WTC11 (cell line): Measurements from ENCODE around the gene MITF. TPM values are rescaled to one million over a fixed set of nuclear protein-coding genes. Genes with fewer than 3 reads are reported as not detected.

Source experiments
- ATAC-seq: fragments of 200-7000 bp; cut with Tn5 transposase; 2 replicates; pipeline ENCODE4 v1.10.0; 2021; ENCODE audit warnings: mild to moderate bottlenecking, moderate library complexity
- CTCF ChIA-PET: fragments of 300-600 bp; sonication (Branson Sonifier 250); formaldehyde crosslinking; loops from one replicate; lab custom pipeline; 2021; ENCODE audit warnings: antibody characterized with exemption; lab: Charles Lee
- POLR2A ChIA-PET: fragments of 350-600 bp; sonication (Branson Sonifier 250); formaldehyde crosslinking; loops from one replicate; lab custom pipeline; 2021; ENCODE audit warnings: antibody characterized with exemption; lab: Charles Lee
- DNase-seq: peaks from one replicate; pipeline ENCODE4 v3.0.0; 2021; ENCODE audit warnings: low spot score
- H3K27ac Mint-ChIP-seq: 2 replicates; pipeline ENCODE4 v1.8.0; 2021; ENCODE audit warnings: mixed read lengths
- H3K27me3 Mint-ChIP-seq: 2 replicates; pipeline ENCODE4 v1.8.0; 2021; ENCODE audit warnings: low read depth, mild to moderate bottlenecking, moderate library complexity, mixed read lengths
- H3K36me3 Mint-ChIP-seq: 2 replicates; pipeline ENCODE4 v1.8.0; 2021; ENCODE audit warnings: mixed read lengths
- H3K4me1 Mint-ChIP-seq: 2 replicates; pipeline ENCODE4 v1.8.0; 2022; ENCODE audit warnings: mixed read lengths
- H3K4me3 Mint-ChIP-seq: 2 replicates; pipeline ENCODE4 v1.8.0; 2021; ENCODE audit warnings: mild to moderate bottlenecking, moderate library complexity, mixed read lengths
- H3K9me3 Mint-ChIP-seq: 2 replicates; pipeline ENCODE4 v1.8.0; 2021; ENCODE audit warnings: mixed read lengths
- ARID4B ChIP-seq: sonication (generic); formaldehyde crosslinking; IDR thresholded peaks from 2 replicates; pipeline ENCODE4 v1.8.0; 2023; ENCODE audit warnings: missing genetic modification reagents, mild to moderate bottlenecking, borderline replicate concordance
- FOXJ3 ChIP-seq: sonication (generic); formaldehyde crosslinking; IDR thresholded peaks from 2 replicates; pipeline ENCODE4 v1.9.0; 2021; ENCODE audit warnings: missing genetic modification reagents, mild to moderate bottlenecking, borderline replicate concordance
- FOXP4 ChIP-seq: sonication (generic); formaldehyde crosslinking; IDR thresholded peaks from 2 replicates; pipeline ENCODE4 v1.8.0; 2022; ENCODE audit warnings: mild to moderate bottlenecking, missing genetic modification reagents
- HMGXB4 ChIP-seq: sonication (generic); formaldehyde crosslinking; IDR thresholded peaks from 2 replicates; pipeline ENCODE4 v1.8.1; 2023; ENCODE audit warnings: mild to moderate bottlenecking, moderate library complexity, missing genetic modification reagents
- NR2C2 ChIP-seq: sonication (generic); formaldehyde crosslinking; IDR thresholded peaks from 2 replicates; pipeline ENCODE4 v1.8.0; 2022; ENCODE audit warnings: mild to moderate bottlenecking, missing genetic modification reagents
- USF1 ChIP-seq: sonication (generic); formaldehyde crosslinking; IDR thresholded peaks from 2 replicates; pipeline ENCODE4 v1.8.0; 2022; ENCODE audit warnings: mild to moderate bottlenecking, missing genetic modification reagents
- ZBTB43 ChIP-seq: sonication (generic); formaldehyde crosslinking; IDR thresholded peaks from 2 replicates; pipeline ENCODE4 v1.8.1; 2023; ENCODE audit warnings: mild to moderate bottlenecking, missing genetic modification reagents
- ZNF263 ChIP-seq: sonication (generic); formaldehyde crosslinking; IDR thresholded peaks from 2 replicates; pipeline ENCODE4 v1.8.1; 2022; ENCODE audit warnings: low read depth, mild to moderate bottlenecking, moderate library complexity, missing genetic modification reagents
- total RNA-seq: library from RNA; stranded (reverse); gene quantifications from 3 replicates; pipeline ENCODE4 v1.2.3, GENCODE V29; 2021
- TF ChIP-seq, protein P1 (sequence below): fragments of 250-450 bp; sonication (Bioruptor Pico); conservative IDR thresholded peaks from 2 replicates; pipeline ENCODE4 v1.9.0; 2021; ENCODE audit warnings: mild to moderate bottlenecking
- TF ChIP-seq, protein P2 (sequence below): sonication (generic); formaldehyde crosslinking; IDR thresholded peaks from 2 replicates; pipeline ENCODE4 v1.8.1; 2022; ENCODE audit warnings: low read depth, missing genetic modification reagents, borderline replicate concordance

MITF gene
- total RNA-seq, 1 experiment from 2014 or later: 1.3 TPM

GRCh38 chr3:69764121-69764741, 25.0 kb downstream of the MITF start (continued):
- TF ChIP-seq, protein P1, sequence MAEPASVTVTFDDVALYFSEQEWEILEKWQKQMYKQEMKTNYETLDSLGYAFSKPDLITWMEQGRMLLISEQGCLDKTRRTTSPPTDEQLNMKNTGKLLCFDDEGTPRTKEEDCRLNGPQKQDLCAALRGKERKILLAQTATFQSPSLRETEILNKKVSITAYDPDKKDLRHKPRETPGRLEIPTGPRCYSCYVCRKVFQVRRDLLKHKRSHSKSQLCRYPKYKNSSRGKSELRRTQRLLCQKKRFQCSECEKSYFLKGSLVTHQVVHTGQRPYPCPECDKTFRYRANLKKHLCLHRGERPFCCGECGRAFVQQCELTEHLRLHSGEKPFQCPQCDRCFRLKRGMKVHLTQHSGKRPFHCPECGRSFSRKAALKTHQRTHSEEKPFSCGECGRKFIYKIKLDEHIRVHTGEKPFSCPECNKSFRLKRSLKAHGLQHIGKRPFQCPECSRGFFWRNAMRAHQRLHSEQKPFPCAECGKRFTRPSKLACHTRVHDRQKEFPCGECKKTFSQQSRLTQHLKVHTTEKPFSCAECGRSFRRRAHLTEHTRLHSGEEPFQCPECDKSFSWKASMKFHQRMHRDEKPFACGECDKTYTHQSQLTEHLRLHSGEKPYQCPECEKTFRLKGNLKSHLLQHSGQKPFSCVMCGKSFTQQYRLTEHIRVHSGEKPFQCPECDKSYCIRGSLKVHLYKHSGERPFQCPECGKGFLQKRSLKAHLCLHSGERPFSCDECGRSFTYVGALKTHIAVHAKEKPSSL (CRISPR knock-in tag): no peak
- TF ChIP-seq, all 79 proteins: peak for 0

DNA sequence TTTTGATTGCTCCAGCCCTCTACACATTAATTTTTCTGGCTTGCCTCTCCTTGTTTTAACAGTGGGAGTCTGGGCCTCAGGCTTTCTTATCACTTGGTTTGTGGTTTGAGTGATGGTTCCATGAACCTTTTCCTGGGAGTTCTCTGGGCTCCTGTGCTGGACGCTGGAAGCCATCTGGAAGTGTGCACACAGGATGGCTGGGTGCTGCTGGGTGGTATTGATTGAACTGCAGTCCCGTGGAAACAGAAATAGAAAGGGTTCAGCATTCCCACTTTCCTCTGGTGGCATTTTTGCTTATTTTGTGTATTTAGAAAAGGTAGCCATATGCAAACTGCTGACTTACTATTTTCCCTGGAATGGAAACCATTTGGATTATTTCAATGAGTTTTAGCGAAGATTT, 25.6 kb downstream of the MITF start:
- no peak for ATAC-seq
- Mint-ChIP-seq H3K4me1 (no peaks in the 10 kb centered on the region), H3K9me3 (no peaks in the 10 kb centered on the region), H3K36me3 (no peaks in the 10 kb centered on the region)
- TF ChIP-seq ZNF263 (CRISPR knock-in tag) (no peak), FOXP4 (no peak), ZBTB43 (CRISPR knock-in tag) (no peak), FOXJ3 (CRISPR knock-in tag) (no peak), NR2C2 (CRISPR knock-in tag) (no peak), ARID4B (CRISPR knock-in tag) (no peak)
- TF ChIP-seq, protein P2, sequence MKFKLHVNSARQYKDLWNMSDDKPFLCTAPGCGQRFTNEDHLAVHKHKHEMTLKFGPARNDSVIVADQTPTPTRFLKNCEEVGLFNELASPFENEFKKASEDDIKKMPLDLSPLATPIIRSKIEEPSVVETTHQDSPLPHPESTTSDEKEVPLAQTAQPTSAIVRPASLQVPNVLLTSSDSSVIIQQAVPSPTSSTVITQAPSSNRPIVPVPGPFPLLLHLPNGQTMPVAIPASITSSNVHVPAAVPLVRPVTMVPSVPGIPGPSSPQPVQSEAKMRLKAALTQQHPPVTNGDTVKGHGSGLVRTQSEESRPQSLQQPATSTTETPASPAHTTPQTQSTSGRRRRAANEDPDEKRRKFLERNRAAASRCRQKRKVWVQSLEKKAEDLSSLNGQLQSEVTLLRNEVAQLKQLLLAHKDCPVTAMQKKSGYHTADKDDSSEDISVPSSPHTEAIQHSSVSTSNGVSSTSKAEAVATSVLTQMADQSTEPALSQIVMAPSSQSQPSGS (CRISPR knock-in tag): no peak
- TF ChIP-seq, all 79 proteins: peak for 0
- H3K27me3 Mint-ChIP-seq: no peaks in the 10 kb centered on the region
- CTCF ChIA-PET: no interaction called here
- no peak for DNase-seq
- H3K4me3 Mint-ChIP-seq: no peak overlapping the region
- POLR2A ChIA-PET: no interaction called here
- no peak overlapping the region for H3K27ac Mint-ChIP-seq

- Mint-ChIP-seq H3K4me3 (no peak overlapping the region), H3K27ac (no peak overlapping the region), H3K36me3 (no peaks in the 10 kb centered on the region), H3K4me1 (peaks cover 13% of the 10 kb centered on the region), H3K9me3 (no peaks in the 10 kb centered on the region), H3K27me3 (no peaks in the 10 kb centered on the region; the same call in 1 of the 2 replicates)
- ATAC-seq: no peak
- ChIA-PET CTCF (interaction anchor here (0.6 kb wide), 1 partner anchor 75 kb away, joined by 4 read pairs; no protein-coding TSS in a partner anchor), POLR2A (no interaction called here)
- no peak for TF ChIP-seq USF1 (CRISPR knock-in tag)
- no peak for TF ChIP-seq HMGXB4 (CRISPR knock-in tag)
- TF ChIP-seq, protein P1 (CRISPR knock-in tag): no peak
- no peak for DNase-seq
Observed at GRCh38 chr3:69766638-69767037, 27.4 kb downstream of the MITF start.
